Activated CD4-positive, alpha-beta T cell treated with anti-CD3 and anti-CD28 coated beads for 36 hours (primary cell): Measurements from ENCODE around the gene RTL1. TPM values are rescaled to one million over a fixed set of nuclear protein-coding genes. Genes with fewer than 3 reads are reported as not detected.

ENCODE experiments used
- ATAC-seq: fragments of 200-7000 bp; cut with Tn5 transposase; one replicate; pipeline ENCODE4 v1.10.0; 2021; ENCODE audit warnings: mild to moderate bottlenecking, moderate library complexity
- CTCF ChIA-PET: fragments of 350-600 bp; sonication (Branson Sonifier 250); formaldehyde crosslinking; loops from one replicate; lab custom pipeline; 2021; ENCODE audit warnings: antibody characterized with exemption; lab: Charles Lee
- POLR2A ChIA-PET: fragments of 350-600 bp; sonication (Branson Sonifier 250); formaldehyde crosslinking; loops from one replicate; lab custom pipeline; 2021; ENCODE audit warnings: antibody characterized with exemption, inconsistent platforms; lab: Charles Lee
- DNase-seq: peaks from one replicate; pipeline ENCODE4 v3.0.0-alpha.2; 2020
- H3K27ac Mint-ChIP-seq: one replicate; pipeline ENCODE4 v1.8.0; 2021; ENCODE audit warnings: mixed read lengths
- H3K27me3 Mint-ChIP-seq: one replicate; pipeline ENCODE4 v1.8.0; 2021; ENCODE audit warnings: mixed read lengths
- H3K36me3 Mint-ChIP-seq: one replicate; pipeline ENCODE4 v1.8.0; 2021; ENCODE audit warnings: low read depth, mixed read lengths
- H3K4me1 Mint-ChIP-seq: one replicate; pipeline ENCODE4 v1.8.0; 2021; ENCODE audit warnings: mixed read lengths
- H3K4me3 Mint-ChIP-seq: one replicate; pipeline ENCODE4 v1.8.0; 2021; ENCODE audit warnings: mild to moderate bottlenecking, moderate library complexity, mixed read lengths
- H3K9me3 Mint-ChIP-seq: one replicate; pipeline ENCODE4 v1.8.0; 2021; ENCODE audit warnings: low read depth, mixed read lengths
- intact Hi-C, 2 experiments: fragments of 100-400 bp; cut with DNase I in 1 of 2; cut with micrococcal nuclease in 1 of 2; formaldehyde crosslinking; loops; one replicate each; pipeline versions ENCODE4 v1.14.2 to v1.15.1; 2022 to 2024; cut with DNase I, micrococcal nuclease
- total RNA-seq, 2 experiments: library from RNA; stranded (reverse); gene quantifications; one replicate each; pipeline ENCODE4 v1.2.3, GENCODE V29; 2021

RTL1 gene
- total RNA-seq, 2 experiments from 2014 or later = not detected

GRCh38 chr14:100849115-100849781 is 54.3 kb downstream of the RTL1 start:
- Mint-ChIP-seq H3K9me3 (no peaks in the 10 kb centered on the region), H3K27ac (no peak overlapping the region), H3K4me3 (no peak overlapping the region), H3K27me3 (no peaks in the 10 kb centered on the region), H3K36me3 (no peaks in the 10 kb centered on the region), H3K4me1 (no peaks in the 10 kb centered on the region)
- intact Hi-C loops = no loop called here
- CTCF ChIA-PET = interaction anchor here (0.6 kb wide), 1 partner anchor 950 kb away, joined by 3 read pairs; no protein-coding TSS in a partner anchor
- POLR2A ChIA-PET = no interaction called here
- ATAC-seq (peak; percentile 57), DNase-seq (no peak)

- H3K9me3 Mint-ChIP-seq = no peaks in the 10 kb centered on the region
- H3K27me3 Mint-ChIP-seq = no peaks in the 10 kb centered on the region
- no peaks in the 10 kb centered on the region for H3K4me1 Mint-ChIP-seq
- no peak for DNase-seq
- no peak for ATAC-seq
- ChIA-PET POLR2A (no interaction called here), CTCF (no interaction called here)
- H3K4me3 Mint-ChIP-seq = no peak overlapping the region
- intact Hi-C loops = no loop called here
- no peaks in the 10 kb centered on the region for H3K36me3 Mint-ChIP-seq
- no peak overlapping the region for H3K27ac Mint-ChIP-seq
Measured at GRCh38 chr14:100846309-100846859, 57.1 kb downstream of the RTL1 start.

- Mint-ChIP-seq H3K27me3 (no peaks in the 10 kb centered on the region), H3K4me1 (no peaks in the 10 kb centered on the region), H3K36me3 (no peaks in the 10 kb centered on the region), H3K9me3 (no peaks in the 10 kb centered on the region), H3K27ac (no peak overlapping the region), H3K4me3 (no peak overlapping the region)
- intact Hi-C loops = no loop called here
- ATAC-seq = no peak
- no peak for DNase-seq
- POLR2A ChIA-PET = no interaction called here
- CTCF ChIA-PET = no interaction called here
Measured at GRCh38 chr14:100845341-100845740, 58.2 kb downstream of the RTL1 start.

- ATAC-seq (no peak), DNase-seq (no peak)
- intact Hi-C loops = no loop called here
- Mint-ChIP-seq H3K9me3 (no peaks in the 10 kb centered on the region), H3K27me3 (no peaks in the 10 kb centered on the region), H3K4me1 (no peaks in the 10 kb centered on the region), H3K36me3 (no peaks in the 10 kb centered on the region), H3K4me3 (no peak overlapping the region), H3K27ac (no peak overlapping the region)
- ChIA-PET CTCF (no interaction called here), POLR2A (no interaction called here)
Measured at GRCh38 chr14:100844846-100845245, 58.7 kb downstream of the RTL1 start.

GRCh38 chr14:100844421-100844820 is 59.1 kb downstream of the RTL1 start:
- ATAC-seq (no peak), DNase-seq (no peak)
- ChIA-PET POLR2A (no interaction called here), CTCF (interaction anchor here (0.5 kb wide), 1 partner anchor 760 kb away, joined by 4 read pairs; no protein-coding TSS in a partner anchor)
- H3K27ac Mint-ChIP-seq = no peak overlapping the region
- H3K9me3 Mint-ChIP-seq = no peaks in the 10 kb centered on the region
- H3K36me3 Mint-ChIP-seq = no peaks in the 10 kb centered on the region
- no peak overlapping the region for H3K4me3 Mint-ChIP-seq
- no peaks in the 10 kb centered on the region for H3K27me3 Mint-ChIP-seq
- no peaks in the 10 kb centered on the region for H3K4me1 Mint-ChIP-seq
- intact Hi-C loops = no loop called here

GRCh38 chr14:100844082-100844408 is 59.5 kb downstream of the RTL1 start:
- ATAC-seq = no peak
- Mint-ChIP-seq H3K4me1 (no peaks in the 10 kb centered on the region), H3K36me3 (no peaks in the 10 kb centered on the region), H3K4me3 (no peak overlapping the region), H3K9me3 (no peaks in the 10 kb centered on the region), H3K27me3 (no peaks in the 10 kb centered on the region), H3K27ac (no peak overlapping the region)
- ChIA-PET CTCF (interaction anchor here (0.5 kb wide), 1 partner anchor 760 kb away, joined by 4 read pairs; no protein-coding TSS in a partner anchor), POLR2A (no interaction called here)
- intact Hi-C loops = no loop called here
- DNase-seq = no peak

- Mint-ChIP-seq H3K27me3 (no peaks in the 10 kb centered on the region), H3K4me3 (no peak overlapping the region), H3K9me3 (no peaks in the 10 kb centered on the region), H3K4me1 (no peaks in the 10 kb centered on the region), H3K36me3 (no peaks in the 10 kb centered on the region), H3K27ac (no peak overlapping the region)
- intact Hi-C loops = no loop called here
- ChIA-PET POLR2A (no interaction called here), CTCF (interaction anchor here (0.6 to 1.3 kb wide), 2 partner anchors 8 to 342 kb away, joined by 3 to 8 read pairs; no protein-coding TSS in a partner anchor)
- ATAC-seq (no peak), DNase-seq (no peak)
Measured at GRCh38 chr14:100842799-100843198, 60.7 kb downstream of the RTL1 start.

- no peaks in the 10 kb centered on the region for H3K27me3 Mint-ChIP-seq
- DNase-seq = no peak
- no peaks in the 10 kb centered on the region for H3K9me3 Mint-ChIP-seq
- CTCF ChIA-PET = interaction anchor here (0.7 to 1.3 kb wide), 2 partner anchors 9 kb away, joined by 3 to 8 read pairs; no protein-coding TSS in a partner anchor
- H3K4me3 Mint-ChIP-seq = no peak overlapping the region
- no peaks in the 10 kb centered on the region for H3K4me1 Mint-ChIP-seq
- H3K36me3 Mint-ChIP-seq = no peaks in the 10 kb centered on the region
- POLR2A ChIA-PET = no interaction called here
- intact Hi-C loops = no loop called here
- no peak overlapping the region for H3K27ac Mint-ChIP-seq
- ATAC-seq = no peak
Measured at GRCh38 chr14:100841761-100842403, 61.6 kb downstream of the RTL1 start.

GRCh38 chr14:100841066-100841760 is 62.3 kb downstream of the RTL1 start:
- H3K27ac Mint-ChIP-seq = no peak overlapping the region
- CTCF ChIA-PET = interaction anchor here (0.7 kb wide), 1 partner anchor 10 kb away, joined by 3 read pairs; no protein-coding TSS in a partner anchor
- no peak overlapping the region for H3K4me3 Mint-ChIP-seq
- DNase-seq = no peak
- no peak for ATAC-seq
- H3K9me3 Mint-ChIP-seq = no peaks in the 10 kb centered on the region
- no peaks in the 10 kb centered on the region for H3K4me1 Mint-ChIP-seq
- intact Hi-C loops = no loop called here
- POLR2A ChIA-PET = no interaction called here
- H3K27me3 Mint-ChIP-seq = no peaks in the 10 kb centered on the region
- H3K36me3 Mint-ChIP-seq = no peaks in the 10 kb centered on the region

GRCh38 chr14:100840286-100841065 is 63.0 kb downstream of the RTL1 start:
- POLR2A ChIA-PET = no interaction called here
- ATAC-seq (no peak), DNase-seq (no peak)
- Mint-ChIP-seq H3K27ac (no peak overlapping the region), H3K36me3 (no peaks in the 10 kb centered on the region), H3K4me3 (no peak overlapping the region), H3K27me3 (peaks cover under 1% of the 10 kb centered on the region), H3K9me3 (no peaks in the 10 kb centered on the region), H3K4me1 (no peaks in the 10 kb centered on the region)
- CTCF ChIA-PET = no interaction called here
- intact Hi-C loops = no loop called here

GRCh38 chr14:100839681-100840111 is 63.8 kb downstream of the RTL1 start:
- ChIA-PET POLR2A (no interaction called here), CTCF (no interaction called here)
- Mint-ChIP-seq H3K27me3 (peaks cover 2% of the 10 kb centered on the region), H3K4me3 (no peak overlapping the region), H3K9me3 (no peaks in the 10 kb centered on the region), H3K36me3 (no peaks in the 10 kb centered on the region), H3K4me1 (no peaks in the 10 kb centered on the region), H3K27ac (no peak overlapping the region)
- DNase-seq (no peak), ATAC-seq (no peak)
- intact Hi-C loops = no loop called here
